Adipose tissue (tissue), 3 donors: Measurements from ENCODE around the gene RNMT. TPM values are rescaled to one million over a fixed set of nuclear protein-coding genes. Genes with fewer than 3 reads are reported as not detected.

ENCODE experiments used
- H3K27ac ChIP-seq: one replicate; pipeline ENCODE4 v1.5.1; 2013; ENCODE audit warnings: low read depth, low read length
- WGBS, 3 donors: extraction: QIAGEN DNeasy Blood & Tissue Kit; methylation state at CpG; one replicate each; pipeline ENCODE4 v1.1.7; 2013; 5-methylcytosine and 5-hydroxymethylcytosine counted together
- polyA plus RNA-seq, 3 donors: library from polyadenylated mRNA; stranded (reverse); fragments of 200-250 nt; gene quantifications; one replicate each; pipeline ENCODE4 v1.2.3, GENCODE V29; 2013
- donor health status: healthy with polysubstance abuse.
- donor health status: Bipolar disorder and iron deficiency.
- donor health status: healthy.

The RNMT gene
- polyA plus RNA-seq, 3 donors: 7.7 to 18.2 (median 11.0) TPM

DNA sequence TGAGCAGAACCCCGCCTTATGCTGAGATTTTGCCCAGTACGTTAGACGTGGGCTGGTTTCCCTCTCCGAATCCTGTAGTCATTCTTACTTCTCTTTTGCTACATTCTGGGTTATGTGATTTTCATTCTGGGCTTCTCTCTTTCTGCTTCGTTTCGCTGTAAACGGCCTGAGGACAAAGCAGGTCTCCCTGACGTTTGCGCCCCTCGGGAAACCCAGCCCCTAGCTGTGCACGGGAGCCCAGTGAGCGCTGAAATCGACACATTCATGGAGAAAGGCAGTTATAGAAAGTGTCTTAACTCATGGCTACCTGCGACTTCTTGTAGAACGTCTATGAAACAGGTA lies 74.8 kb downstream of the RNMT start:
- whole genome bisulfite sequencing, 3 donors: 9 to 12% (median 11%) methylated on average over 15 of the region's 15 CpGs
- H3K27ac ChIP-seq: no peak overlapping the region

DNA sequence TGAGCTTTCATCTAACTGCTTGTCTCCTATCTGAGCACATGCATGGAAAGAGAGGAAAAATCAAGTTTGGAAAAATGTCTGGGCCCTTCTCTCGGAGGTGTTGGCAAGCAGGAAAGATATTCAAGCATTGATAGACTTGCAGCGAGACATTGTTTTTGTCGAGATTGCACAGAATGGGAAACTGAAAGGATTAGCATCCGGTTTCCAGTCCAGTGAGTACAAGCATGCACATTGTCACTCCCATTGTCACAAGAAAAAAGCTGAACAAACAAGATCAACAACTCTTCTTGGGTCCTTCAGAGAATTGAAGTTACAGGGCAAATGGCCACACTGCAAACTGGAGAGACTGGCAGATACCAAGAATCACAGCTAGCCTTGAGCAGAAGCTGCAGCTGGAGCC lies 77.8 kb downstream of the RNMT start:
- WGBS, 3 donors: 57 to 69% (median 62%) methylated on average over 4 of the region's 4 CpGs
- H3K27ac ChIP-seq: no peak overlapping the region

DNA sequence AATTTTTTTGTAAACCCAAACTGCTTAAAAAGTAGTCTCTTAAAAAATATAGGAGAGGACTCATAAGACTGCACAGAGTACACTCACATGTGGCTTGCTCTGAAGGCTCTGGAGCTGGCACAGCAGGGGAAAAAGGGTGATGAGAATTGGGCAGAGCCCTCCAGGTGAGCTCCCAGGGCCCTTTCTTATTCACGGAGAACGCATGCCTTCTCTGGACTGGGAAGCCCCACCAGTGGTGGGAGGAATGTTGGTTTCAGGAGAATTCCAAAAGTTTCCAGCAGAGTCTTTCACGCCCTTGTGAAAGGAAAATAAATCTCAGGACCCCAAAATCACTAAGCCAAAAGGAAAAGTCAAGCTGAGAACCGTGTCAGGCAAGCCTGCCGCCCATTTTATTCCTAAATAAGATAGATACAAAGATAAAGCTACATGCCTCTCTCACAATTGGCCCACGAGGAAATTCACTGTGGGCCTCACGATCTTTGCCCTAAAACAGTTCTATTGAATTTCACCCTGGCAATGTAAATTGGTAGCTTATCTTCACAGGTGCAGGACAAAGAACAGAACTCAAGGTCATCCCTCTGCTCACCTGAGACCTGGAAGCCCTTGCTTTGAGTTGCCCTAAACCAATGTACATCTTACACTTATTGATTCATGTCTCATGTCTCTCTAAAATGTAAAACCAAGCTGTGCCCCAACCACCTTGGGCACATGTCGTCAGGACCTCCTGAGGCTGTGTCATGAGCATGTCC lies 82.0 kb downstream of the RNMT start:
- H3K27ac ChIP-seq: no peak overlapping the region
- WGBS, 3 donors: 33 to 66% (median 65%) methylated on average over 8 of the region's 8 CpGs

DNA sequence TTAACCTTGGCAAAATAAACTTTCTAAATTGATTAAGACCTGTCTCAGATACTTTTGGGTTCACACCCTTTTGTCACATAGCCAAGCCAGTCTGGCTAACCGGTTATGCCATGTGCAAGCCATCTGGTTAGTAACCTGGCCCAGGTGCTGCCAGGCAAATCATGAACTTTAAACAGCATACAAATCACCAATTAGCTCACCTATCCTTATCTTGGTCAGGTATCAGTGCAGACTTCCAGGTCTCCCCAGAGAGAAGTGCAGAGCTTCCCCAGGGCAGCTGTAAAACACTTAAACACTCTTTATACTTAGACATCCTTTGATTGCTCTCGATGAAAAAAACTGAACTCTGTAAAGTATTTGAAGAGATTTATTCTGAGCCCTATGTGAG lies 82.6 kb downstream of the RNMT start:
- 46 to 85% (median 78%) methylated on average over 2 of the region's 2 CpGs for WGBS, 3 donors
- H3K27ac ChIP-seq: no peak overlapping the region

DNA sequence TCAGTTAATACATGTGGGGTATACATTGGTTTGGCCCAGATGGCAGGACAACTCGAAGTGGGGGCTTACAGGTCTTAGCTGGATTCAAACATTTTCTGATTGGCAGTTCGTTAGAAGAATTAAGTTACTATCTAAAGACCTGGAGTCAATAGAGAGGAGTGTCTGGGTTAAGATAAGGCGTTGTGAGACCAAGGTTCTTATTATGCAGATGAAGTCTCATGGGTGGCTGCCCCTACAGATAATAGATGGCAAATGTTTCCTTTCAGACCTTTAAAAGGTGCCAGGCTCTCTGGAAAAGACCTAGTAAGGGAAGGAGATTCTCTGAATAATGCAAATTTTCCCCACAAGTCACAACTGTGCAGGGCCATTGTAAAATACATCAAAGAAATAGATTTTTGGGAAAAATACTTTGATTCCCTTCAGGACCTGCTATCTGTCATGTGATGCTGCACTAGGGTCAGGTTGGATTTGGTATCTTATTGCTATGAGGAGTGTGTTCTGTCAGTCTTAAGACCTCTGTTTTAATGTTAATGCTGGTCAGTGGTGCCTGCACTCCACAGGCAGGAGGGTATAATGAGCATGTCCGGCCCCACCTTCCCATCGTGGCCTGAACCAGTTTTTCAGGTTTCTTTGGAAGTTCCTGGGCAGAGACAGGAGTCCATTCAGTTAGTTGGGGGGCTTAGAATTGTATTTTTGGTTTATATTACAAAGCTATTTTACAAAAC lies 83.2 kb downstream of the RNMT start:
- H3K27ac ChIP-seq: no peak overlapping the region
- WGBS, 3 donors: 39 to 57% (median 56%) methylated on average over 5 of the region's 5 CpGs

DNA sequence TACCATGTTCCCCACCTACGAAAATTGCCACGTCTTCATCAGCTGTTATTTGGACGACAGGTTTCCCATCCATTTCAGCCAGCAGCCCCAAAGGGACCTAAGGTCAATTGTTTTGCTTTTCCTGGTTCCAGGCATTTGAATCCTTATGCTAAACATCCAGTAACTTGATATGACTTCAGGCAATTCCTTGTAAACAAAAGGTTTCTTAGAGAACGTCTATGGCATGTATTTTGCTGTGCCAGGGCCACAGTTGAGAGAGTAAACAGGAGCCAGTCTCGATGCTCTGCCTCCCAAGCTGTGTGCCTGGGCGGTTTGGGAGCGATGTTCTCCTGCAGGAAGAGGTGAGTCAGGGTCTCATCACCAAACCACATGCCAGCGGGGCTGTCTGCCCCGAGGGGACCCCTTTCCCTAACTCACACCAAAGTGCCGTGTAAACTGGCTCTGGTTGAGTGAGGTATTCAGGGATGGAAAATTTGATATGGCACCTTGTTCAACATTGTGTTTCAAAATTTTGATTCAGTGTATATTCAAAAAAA lies 84.5 kb downstream of the RNMT start:
- H3K27ac ChIP-seq: no peak overlapping the region
- WGBS, 3 donors: 52 to 60% (median 56%) methylated on average over 10 of the region's 10 CpGs

DNA sequence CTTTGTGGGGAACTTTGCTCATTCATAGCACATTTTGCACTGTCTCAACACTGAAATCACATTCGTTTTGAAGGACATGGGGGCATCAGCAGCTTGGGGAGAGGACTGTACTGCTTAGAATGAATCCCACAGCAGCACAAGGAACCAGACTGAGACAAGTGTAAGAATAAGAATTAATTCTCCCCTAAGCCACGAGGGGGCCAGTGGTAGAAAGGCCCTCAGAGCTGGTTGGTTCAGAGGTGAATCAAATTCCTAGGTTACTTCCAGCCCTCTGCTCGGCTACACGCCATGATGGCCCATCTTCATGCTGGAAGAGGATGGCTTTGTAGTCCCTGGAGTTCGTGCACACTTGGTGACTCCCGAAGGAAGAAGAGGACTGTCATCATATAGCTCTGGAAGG lies 85.5 kb downstream of the RNMT start:
- H3K27ac ChIP-seq: no peak overlapping the region

DNA sequence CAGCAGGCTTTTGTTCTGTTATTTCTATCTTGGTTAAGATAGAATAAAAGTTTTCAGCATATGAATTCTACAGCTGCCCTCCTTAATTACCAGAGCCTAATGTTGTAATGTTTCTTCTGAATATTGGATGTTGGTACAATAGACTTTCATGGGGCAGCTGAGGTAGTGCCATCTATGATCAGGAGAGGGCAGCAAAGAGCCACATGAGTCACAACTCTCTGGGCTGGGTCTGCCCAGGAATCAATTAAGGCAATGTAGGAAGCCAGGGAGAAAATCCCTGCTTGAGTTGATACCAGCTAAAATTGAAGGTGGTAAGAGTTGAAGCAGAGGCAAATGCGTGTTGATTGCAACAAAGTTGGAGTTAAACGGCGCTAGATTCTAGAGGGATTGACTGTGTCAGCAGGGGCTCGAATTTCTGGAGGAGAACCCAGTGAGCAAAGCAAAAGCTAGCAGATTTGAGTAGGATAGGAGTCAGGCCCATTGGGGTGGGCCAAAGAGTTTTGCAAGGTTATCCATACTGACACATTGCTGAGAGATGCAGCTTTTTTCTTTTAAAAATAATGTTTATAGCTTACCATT lies 86.9 kb downstream of the RNMT start:
- 21 to 29% (median 25%) methylated on average over 4 of the region's 4 CpGs for WGBS, 3 donors
- H3K27ac ChIP-seq: no peak overlapping the region

More for the DNA sequence above, 85.5 kb downstream of the RNMT start:
- WGBS, 3 donors: 60 to 71% (median 67%) methylated on average over 6 of the region's 6 CpGs

Other genes starting within 250 kb of the RNMT start
- 10 to 100 TPM in 1 of 3 donors, 1 to 10 TPM in 2; 3.2 to 11.2 (median 8.7) TPM for gene FAM210A, start 115 bp upstream of the RNMT start, polyA plus RNA-seq
- under 1 TPM in 1 of 3 donors, not detected in 2; 0.40 TPM for gene MC5R, start 97.5 kb downstream of the RNMT start, polyA plus RNA-seq
- gene MC2R, start 188.9 kb downstream of the RNMT start, polyA plus RNA-seq: not detected